ENCODE measurements around the gene MYL10. TPM values are rescaled to one million over a fixed set of nuclear protein-coding genes. Genes with fewer than 3 reads are reported as not detected.

Gene MYL10
- total and polyA plus RNA-seq, 2 of the 13 experiments (the other 11 are each of a cell fraction or from before 2014, with no cell fraction given): not detected

DNA sequence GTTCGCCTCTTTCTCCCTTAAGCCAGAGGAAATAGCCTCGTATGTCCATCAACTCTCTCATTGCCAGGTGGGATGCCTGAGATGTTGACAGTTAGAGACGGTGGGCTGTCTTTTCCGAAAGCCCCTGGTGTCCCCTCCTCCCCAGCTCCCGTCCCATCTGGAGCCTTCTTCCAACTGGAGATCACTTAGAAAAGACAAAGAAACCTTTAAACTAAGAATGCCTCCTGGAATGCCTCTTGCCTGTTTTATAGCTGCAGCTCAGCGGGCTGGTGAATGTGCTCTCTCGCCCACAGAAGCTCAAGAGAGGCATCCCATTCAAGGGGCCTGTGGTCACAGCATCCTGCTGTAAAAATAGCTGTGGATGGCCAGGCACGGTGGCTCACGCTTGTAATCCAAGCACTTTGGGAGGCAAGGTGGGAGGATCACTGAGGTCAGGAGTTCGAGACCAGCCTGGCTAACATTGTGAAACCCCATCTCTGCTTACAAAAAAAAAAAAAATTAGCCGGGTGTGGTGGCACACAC is 5.2 kb upstream of the MYL10 start:
- intact Hi-C loops (cut with micrococcal nuclease; ENCODE audit: unreplicated experiment) (no loop called here), in situ Hi-C loops (cut with HindIII; ENCODE audit: extremely low pct_ligation_motif_present, low pct_unique_long_range_greater_than_20kb) (no loop called here)
- peaks cover 8% of the 10 kb centered on the region; the same call in 1 of the 2 replicates for H3K9me3 ChIP-seq (ENCODE audit: low read length)
- H3K27ac ChIP-seq (ENCODE audit: extremely low read length, insufficient read depth, low read length): no peak overlapping the region
- H3K27me3 ChIP-seq (ENCODE audit: control insufficient read depth in 1 of 2, insufficient read depth in 2 of 2, low read length in 2 of 2): peaks cover 2 to 37% of the 10 kb centered on the region in 2 experiments; a peak in 3 of 5 replicates
- 30% methylated on average over 9 of the region's 11 CpGs for WGBS (ENCODE audit: low lambda C conversion rate)
- FAIRE-seq: no peak
- CTCF ChIA-PET (ENCODE audit: low intra/inter-chr PET ratio, low total read pairs): no interaction called here
- no peak for ATAC-seq
- no peak overlapping the region for H3K4me3 ChIP-seq (replicated peaks in 1 of 3; ENCODE audit: insufficient read depth in 1 of 3, low read depth in 2 of 3, low read length in 3 of 3)
- POLR2A ChIA-PET: no interaction called here
- no TSS peak for BruUV-seq (replicated peaks)
- H3K36me3 ChIP-seq (replicated peaks in 1 of 2; ENCODE audit: control insufficient read depth in 1 of 2, insufficient read depth in 2 of 2, low read length in 2 of 2): no peaks in the 10 kb centered on the region
- H3K79me2 ChIP-seq (ENCODE audit: insufficient read depth, low read length): no peaks in the 10 kb centered on the region
- H2AFZ ChIP-seq (ENCODE audit: low read length): no peak overlapping the region
- DNase-seq (ENCODE audit: low spot score): no peak
- H3K4me2 ChIP-seq (ENCODE audit: low read depth, low read length): no peak overlapping the region
- no peak overlapping the region for H3K9ac ChIP-seq (ENCODE audit: insufficient read depth, low read depth, low read length)
- no peaks in the 10 kb centered on the region for H4K20me1 ChIP-seq (ENCODE audit: insufficient read depth, low read length)
- TF ChIP-seq CSRNP2 (CRISPR knock-in tag; conservative IDR thresholded peaks at IDR 0.05; ENCODE audit: low read depth): no peak
- no peak for TF ChIP-seq SNRNP70 (IDR thresholded peaks at IDR 0.05; ENCODE audit: low read depth, low read length)
- TF ChIP-seq ATF4 (CRISPR knock-in tag; IDR thresholded peaks at IDR 0.05): no peak
- no peak for TF ChIP-seq NR2F2 (IDR thresholded peaks at IDR 0.05; ENCODE audit: borderline replicate concordance, low read depth)
- TF ChIP-seq NFIB (CRISPR knock-in tag; IDR thresholded peaks at IDR 0.05; ENCODE audit: borderline replicate concordance): no peak
- TF ChIP-seq SATB2 (CRISPR knock-in tag; IDR thresholded peaks at IDR 0.05): no peak
- TF ChIP-seq TRIM22 (IDR thresholded peaks at IDR 0.05): no peak
- TF ChIP-seq, protein P1, sequence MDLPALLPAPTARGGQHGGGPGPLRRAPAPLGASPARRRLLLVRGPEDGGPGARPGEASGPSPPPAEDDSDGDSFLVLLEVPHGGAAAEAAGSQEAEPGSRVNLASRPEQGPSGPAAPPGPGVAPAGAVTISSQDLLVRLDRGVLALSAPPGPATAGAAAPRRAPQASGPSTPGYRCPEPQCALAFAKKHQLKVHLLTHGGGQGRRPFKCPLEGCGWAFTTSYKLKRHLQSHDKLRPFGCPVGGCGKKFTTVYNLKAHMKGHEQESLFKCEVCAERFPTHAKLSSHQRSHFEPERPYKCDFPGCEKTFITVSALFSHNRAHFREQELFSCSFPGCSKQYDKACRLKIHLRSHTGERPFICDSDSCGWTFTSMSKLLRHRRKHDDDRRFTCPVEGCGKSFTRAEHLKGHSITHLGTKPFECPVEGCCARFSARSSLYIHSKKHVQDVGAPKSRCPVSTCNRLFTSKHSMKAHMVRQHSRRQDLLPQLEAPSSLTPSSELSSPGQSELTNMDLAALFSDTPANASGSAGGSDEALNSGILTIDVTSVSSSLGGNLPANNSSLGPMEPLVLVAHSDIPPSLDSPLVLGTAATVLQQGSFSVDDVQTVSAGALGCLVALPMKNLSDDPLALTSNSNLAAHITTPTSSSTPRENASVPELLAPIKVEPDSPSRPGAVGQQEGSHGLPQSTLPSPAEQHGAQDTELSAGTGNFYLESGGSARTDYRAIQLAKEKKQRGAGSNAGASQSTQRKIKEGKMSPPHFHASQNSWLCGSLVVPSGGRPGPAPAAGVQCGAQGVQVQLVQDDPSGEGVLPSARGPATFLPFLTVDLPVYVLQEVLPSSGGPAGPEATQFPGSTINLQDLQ (CRISPR knock-in tag; IDR thresholded peaks at IDR 0.05): no peak
- TF ChIP-seq, protein P2, sequence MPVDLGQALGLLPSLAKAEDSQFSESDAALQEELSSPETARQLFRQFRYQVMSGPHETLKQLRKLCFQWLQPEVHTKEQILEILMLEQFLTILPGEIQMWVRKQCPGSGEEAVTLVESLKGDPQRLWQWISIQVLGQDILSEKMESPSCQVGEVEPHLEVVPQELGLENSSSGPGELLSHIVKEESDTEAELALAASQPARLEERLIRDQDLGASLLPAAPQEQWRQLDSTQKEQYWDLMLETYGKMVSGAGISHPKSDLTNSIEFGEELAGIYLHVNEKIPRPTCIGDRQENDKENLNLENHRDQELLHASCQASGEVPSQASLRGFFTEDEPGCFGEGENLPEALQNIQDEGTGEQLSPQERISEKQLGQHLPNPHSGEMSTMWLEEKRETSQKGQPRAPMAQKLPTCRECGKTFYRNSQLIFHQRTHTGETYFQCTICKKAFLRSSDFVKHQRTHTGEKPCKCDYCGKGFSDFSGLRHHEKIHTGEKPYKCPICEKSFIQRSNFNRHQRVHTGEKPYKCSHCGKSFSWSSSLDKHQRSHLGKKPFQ (CRISPR knock-in tag; IDR thresholded peaks at IDR 0.05; ENCODE audit: insufficient replicate concordance): no peak
- TF ChIP-seq, protein P3, sequence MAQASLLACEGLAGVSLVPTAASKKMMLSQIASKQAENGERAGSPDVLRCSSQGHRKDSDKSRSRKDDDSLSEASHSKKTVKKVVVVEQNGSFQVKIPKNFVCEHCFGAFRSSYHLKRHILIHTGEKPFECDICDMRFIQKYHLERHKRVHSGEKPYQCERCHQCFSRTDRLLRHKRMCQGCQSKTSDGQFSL (CRISPR knock-in tag; IDR thresholded peaks at IDR 0.05): no peak
- TF ChIP-seq ZNF788 (CRISPR knock-in tag; IDR thresholded peaks at IDR 0.05; ENCODE audit: borderline replicate concordance): no peak
- no peak for TF ChIP-seq ZNF724P (CRISPR knock-in tag; IDR thresholded peaks at IDR 0.05; ENCODE audit: borderline replicate concordance)
- no peak for TF ChIP-seq CBX1 (IDR thresholded peaks at IDR 0.05; ENCODE audit: low read depth)
- TF ChIP-seq NKX3-1 (CRISPR knock-in tag; IDR thresholded peaks at IDR 0.05): no peak
- TF ChIP-seq ZNF484 (CRISPR knock-in tag; IDR thresholded peaks at IDR 0.05; ENCODE audit: borderline replicate concordance, low read depth): no peak
- H3K4me1 ChIP-seq (ENCODE audit: insufficient read depth, low read length): peaks cover 7% of the 10 kb centered on the region

Data from HepG2 (cell line).